NCI-H1417 treated with DMSO at 0.1 percent for 48 hours (cell line): Measurements from ENCODE around the gene NOC4L.

Experiments
- DNase-seq: peaks from one replicate; lab custom pipeline; 2025; lab: John Stamatoyannopoulos, UW

NOC4L gene

GRCh38 chr12:132170094-132170636 is 25.9 kb downstream of the NOC4L start:
- no peak for DNase-seq

GRCh38 chr12:132170637-132171292 is 26.5 kb downstream of the NOC4L start:
- no peak for DNase-seq

- DNase-seq, result no peak
These were observed 27.2 kb downstream of the NOC4L start for GRCh38 chr12:132171293-132171967.

GRCh38 chr12:132171968-132172521 is 27.8 kb downstream of the NOC4L start:
- no peak for DNase-seq

- DNase-seq, result no peak
These were observed 28.4 kb downstream of the NOC4L start for GRCh38 chr12:132172619-132173018.

- no peak for DNase-seq
These were observed 29.1 kb downstream of the NOC4L start for GRCh38 chr12:132173135-132174014.

GRCh38 chr12:132174015-132174838 is 30.0 kb downstream of the NOC4L start:
- no peak for DNase-seq

- no peak for DNase-seq
These were observed 30.7 kb downstream of the NOC4L start for GRCh38 chr12:132174839-132175490.

GRCh38 chr12:132175496-132176384 is 31.5 kb downstream of the NOC4L start:
- DNase-seq, result no peak

GRCh38 chr12:132176385-132176919 is 32.2 kb downstream of the NOC4L start:
- DNase-seq, result no peak

- DNase-seq, result no peak
These were observed 32.8 kb downstream of the NOC4L start for GRCh38 chr12:132176920-132177551.

GRCh38 chr12:132178316-132178715 is 34.1 kb downstream of the NOC4L start:
- DNase-seq, result no peak

- no peak for DNase-seq
These were observed 34.6 kb downstream of the NOC4L start for GRCh38 chr12:132178801-132179401.

GRCh38 chr12:132179431-132180362 is 35.4 kb downstream of the NOC4L start:
- no peak for DNase-seq

- DNase-seq, result no peak
These were observed 36.6 kb downstream of the NOC4L start for GRCh38 chr12:132180648-132181546.

GRCh38 chr12:132181570-132182200 is 37.4 kb downstream of the NOC4L start:
- no peak for DNase-seq
